ENCODE results near the gene VPS25. TPM values are rescaled to one million over a fixed set of nuclear protein-coding genes. Genes with fewer than 3 reads are reported as not detected.

The VPS25 gene
- total and polyA plus RNA-seq, 9 of the 15 experiments (the other 6 are each of a cell fraction or from before 2014, with no cell fraction given): 123 to 352 (median 180) TPM

- TF ChIP-seq ZNF766 (CRISPR knock-in tag; conservative IDR thresholded peaks at IDR 0.05) (peak; percentile 70), FOXA3 (CRISPR knock-in tag; conservative IDR thresholded peaks at IDR 0.05 in 1 of 2, IDR thresholded peaks at IDR 0.05 in 1 of 2) (peak in 1 of 2 experiments; percentile 61; a peak in 1 of 4 replicates), NCOA2 (IDR thresholded peaks at IDR 0.05; ENCODE audit: partially characterized antibody in 2 of 2) (no peak), JUN (IDR thresholded peaks at IDR 0.05; ENCODE audit: borderline replicate concordance, low read depth, low read length) (peak; percentile 34; the same call in 1 of the 2 replicates), JUN (CRISPR knock-in tag; IDR thresholded peaks at IDR 0.05; ENCODE audit: borderline replicate concordance) (no peak), HMGXB4 (CRISPR knock-in tag; IDR thresholded peaks at IDR 0.05) (peak; percentile 81; the same call in 1 of the 2 replicates), HNRNPH1 (optimal IDR thresholded peaks at IDR 0.05; ENCODE audit: low read depth, low read length) (no peak), XRCC3 (IDR thresholded peaks at IDR 0.05) (no peak), DMBX1 (CRISPR knock-in tag; IDR thresholded peaks at IDR 0.05; ENCODE audit: borderline replicate concordance) (peak; percentile 22; the same call in 1 of the 2 replicates), ZNF407 (IDR thresholded peaks at IDR 0.05; ENCODE audit: low read depth) (peak; percentile 83), ZBTB11 (CRISPR knock-in tag; IDR thresholded peaks at IDR 0.05) (peak in 1 of 3 experiments; percentile 77; a peak in 1 of 6 replicates)
Measured at GRCh38 chr17:42798383-42799380, 25.4 kb downstream of the VPS25 start, which contains the start of the genes CNTD1 and COA3 (continued).
